B cell (primary cell): ENCODE data around the gene KLK15. TPM values are rescaled to one million over a fixed set of nuclear protein-coding genes. Genes with fewer than 3 reads are reported as not detected.

Experiments used
- ATAC-seq: fragments of 200-7000 bp; cut with Tn5 transposase; one replicate; pipeline ENCODE4 v1.10.0; 2021; ENCODE audit warnings: low read depth, mild to moderate bottlenecking, moderate number of reproducible peaks, moderate library complexity
- CTCF ChIA-PET: fragments of 350-600 bp; sonication (Branson Sonifier 250); formaldehyde crosslinking; loops from one replicate; lab custom pipeline; 2021; ENCODE audit warnings: antibody characterized with exemption, inconsistent platforms; lab: Charles Lee
- POLR2A ChIA-PET: fragments of 350-600 bp; sonication (Branson Sonifier 250); formaldehyde crosslinking; loops from one replicate; lab custom pipeline; 2021; ENCODE audit warnings: antibody characterized with exemption; lab: Charles Lee
- DNase-seq: peaks from one replicate; pipeline ENCODE4 v3.0.0; 2013
- H2AFZ ChIP-seq: 2 replicates; pipeline ENCODE4 v1.6.1; 2012; ENCODE audit warnings: mild to moderate bottlenecking, low read depth, low read length; ENCODE audit not compliant: insufficient read depth, poor library complexity, severe bottlenecking
- H3K27ac ChIP-seq, 2 donors: 1 replicate in 1 of 2; 2 replicates in 1 of 2; pipeline ENCODE4 v1.5.1; 2012 to 2013; ENCODE audit warnings: low read length in 2 of 2, mild to moderate bottlenecking in 2 of 2, moderate library complexity in 1 of 2
- H3K27me3 ChIP-seq, 4 experiments: fragments of 200-600 bp in 1 of 4; sonication (generic) in 1 of 4; replicated peaks in 1 of 4; 1 replicate in 2 of 4; 2 replicates in 2 of 4; pipeline versions ENCODE4 v1.6.1 to v1.7.0; 2013 to 2016; ENCODE audit warnings: low read length in 3 of 4, mild to moderate bottlenecking in 2 of 4, mixed read lengths in 1 of 4, moderate library complexity in 1 of 4; ENCODE audit not compliant: insufficient read depth in 4 of 4, control insufficient read depth in 3 of 4; ENCODE audit errors: control extremely low read depth in 1 of 4
- H3K36me3 ChIP-seq, 2 experiments: replicated peaks in 1 of 2; 1 replicate in 1 of 2; 2 replicates in 1 of 2; pipeline versions ENCODE4 v1.6.1 to v1.7.1; 2013; ENCODE audit warnings: low read length in 1 of 2; ENCODE audit not compliant: insufficient read depth in 2 of 2, control insufficient read depth in 1 of 2; ENCODE audit errors: control extremely low read depth in 1 of 2, extremely low read depth in 1 of 2
- H3K4me1 ChIP-seq, 2 donors: fragments of 200-600 bp in 1 of 2; sonication (generic) in 1 of 2; 1 replicate in 1 of 2; 2 replicates in 1 of 2; pipeline versions ENCODE4 v1.5.1 to v1.6.1; 2013 to 2017; ENCODE audit warnings: low read length in 2 of 2; ENCODE audit not compliant: control insufficient read depth in 2 of 2, insufficient read depth in 2 of 2
- H3K4me2 ChIP-seq: replicated peaks from 2 replicates; pipeline ENCODE3; 2012; ENCODE audit warnings: mild to moderate bottlenecking, low read depth, low read length; ENCODE audit not compliant: poor library complexity, severe bottlenecking
- H3K4me3 ChIP-seq, 5 experiments: fragments of 200-600 bp in 1 of 5; sonication (generic) in 1 of 5; 1 replicate in 3 of 5; 2 replicates in 2 of 5; pipeline versions ENCODE4 v1.5.1 to v1.7.0; 2011 to 2016; ENCODE audit warnings: low read length in 4 of 5, mild to moderate bottlenecking in 4 of 5, low read depth in 2 of 5, control low read depth in 1 of 5, moderate library complexity in 1 of 5; ENCODE audit not compliant: insufficient read depth in 1 of 5; ENCODE audit errors: control extremely low read depth in 1 of 5, extremely low read depth in 1 of 5
- H3K79me2 ChIP-seq: fragments of 200-600 bp; sonication (generic); one replicate; pipeline ENCODE4 v1.6.0; 2016; ENCODE audit warnings: low read length; ENCODE audit not compliant: control insufficient read depth, insufficient read depth
- H3K9ac ChIP-seq: fragments of 200-600 bp; sonication (generic); 2 replicates; pipeline ENCODE4 v1.6.1; 2017; ENCODE audit warnings: mild to moderate bottlenecking, low read length, moderate library complexity
- H3K9me3 ChIP-seq, 3 donors: one replicate each; pipeline versions ENCODE4 v1.6.1 to v1.7.1; 2013; ENCODE audit warnings: low read length in 2 of 3; ENCODE audit not compliant: control insufficient read depth in 2 of 3, insufficient read depth in 1 of 3; ENCODE audit errors: control extremely low read depth in 1 of 3
- H4K20me1 ChIP-seq: 2 replicates; pipeline ENCODE4 v1.6.0; 2012; ENCODE audit warnings: mild to moderate bottlenecking, low read length; ENCODE audit not compliant: insufficient read depth, control insufficient read depth, poor library complexity, severe bottlenecking
- H3K27ac Mint-ChIP-seq: one replicate; pipeline ENCODE4 v1.8.0; 2021; ENCODE audit warnings: mixed read lengths
- H3K27me3 Mint-ChIP-seq: one replicate; pipeline ENCODE4 v1.8.0; 2021; ENCODE audit warnings: mixed read lengths
- H3K4me1 Mint-ChIP-seq: one replicate; pipeline ENCODE4 v1.8.0; 2021; ENCODE audit warnings: mixed read lengths
- H3K4me3 Mint-ChIP-seq: one replicate; pipeline ENCODE4 v1.8.0; 2021; ENCODE audit warnings: mixed read lengths
- H3K9me3 Mint-ChIP-seq: one replicate; pipeline ENCODE4 v1.8.0; 2022; ENCODE audit warnings: mixed read lengths; ENCODE audit not compliant: insufficient read depth
- CTCF ChIP-seq: fragments of 200-600 bp; IDR thresholded peaks from one replicate; pipeline ENCODE4 v1.8.0; 2022; ENCODE audit warnings: antibody characterized with exemption, mild to moderate bottlenecking
- EZH2 ChIP-seq: IDR thresholded peaks from 2 replicates; pipeline ENCODE4 v1.6.1; 2012; ENCODE audit warnings: borderline replicate concordance, low read depth, mild to moderate bottlenecking, moderate library complexity, low read length; ENCODE audit not compliant: insufficient read depth, poor library complexity, severe bottlenecking
- WGBS: methylation state at CpG from one replicate; pipeline ENCODE4 v1.1.5; 2013; ENCODE audit warnings: missing lambda C conversion rate; ENCODE audit not compliant: insufficient coverage; 5-methylcytosine and 5-hydroxymethylcytosine counted together
- intact Hi-C: fragments of 100-400 bp; cut with micrococcal nuclease; formaldehyde crosslinking; loops from one replicate; pipeline ENCODE4 v1.10.0; 2022
- polyA plus RNA-seq: library from polyadenylated mRNA; depleted of rRNA; stranded (reverse); fragments of >200 nt; gene quantifications from 2 replicates; pipeline ENCODE4 v1.2.3, GENCODE V29; 2012
- total RNA-seq, 2 donors: library from RNA; stranded (reverse); fragments of 120-200 nt in 1 of 2; gene quantifications; 1 replicate in 1 of 2; 2 replicates in 1 of 2; pipeline versions ENCODE4 v1.2.3 to v1.2.4, GENCODE V29; 2013 to 2022

Gene KLK15
- total and polyA plus RNA-seq, 2 donors (not counting 1 experiment from before 2014, with no cell fraction given), result 0.07 TPM; not detected in 1

GRCh38 chr19:50801107-50801506 lies 32.3 kb downstream of the KLK15 start:
- Histone ChIP-seq H3K27me3 (no peaks in the 10 kb centered on the region), H3K36me3 (peaks cover 0 to 40% of the 10 kb centered on the region in 2 experiments), H3K4me1 (peaks cover 18 to 24% of the 10 kb centered on the region in 2 donors), H3K4me3 (no peak overlapping the region), H4K20me1 (peaks cover 7% of the 10 kb centered on the region), H3K27ac (no peak overlapping the region), H2AFZ (no peak overlapping the region), H3K9ac (no peak overlapping the region), H3K79me2 (peaks cover 50% of the 10 kb centered on the region), H3K4me2 (no peak overlapping the region), H3K9me3 (no peaks in the 10 kb centered on the region)
- ATAC-seq, result no peak
- Mint-ChIP-seq H3K9me3 (no peaks in the 10 kb centered on the region), H3K27ac (no peak overlapping the region), H3K4me1 (peaks cover 38% of the 10 kb centered on the region), H3K27me3 (no peaks in the 10 kb centered on the region), H3K4me3 (peak overlapping the region; percentile 43)
- no peak for DNase-seq
- WGBS, result 100% methylated on average over 8 of the region's 8 CpGs
- intact Hi-C loops, result loop anchor here (10.0 kb wide), 1 partner anchor 876 kb away; the partner anchor contains the start of genes ATF5 and NUP62
- CTCF ChIA-PET, result interaction anchor here (1.3 kb wide), 2 partner anchors 17 to 121 kb away, joined by 4 read pairs; no protein-coding TSS in a partner anchor
- POLR2A ChIA-PET, result interaction anchor here (0.7 kb wide), 1 partner anchor 472 kb away, joined by 4 read pairs; the partner anchor contains the start of gene KCNC3
- TF ChIP-seq CTCF (no peak), EZH2 (no peak)

- Histone ChIP-seq H3K79me2 (peaks cover 50% of the 10 kb centered on the region), H3K9me3 (no peaks in the 10 kb centered on the region), H3K27ac (no peak overlapping the region), H3K4me2 (no peak overlapping the region), H3K9ac (no peak overlapping the region), H2AFZ (no peak overlapping the region), H3K4me3 (no peak overlapping the region), H3K36me3 (peaks cover 0 to 44% of the 10 kb centered on the region in 2 experiments), H3K27me3 (no peaks in the 10 kb centered on the region), H3K4me1 (peaks cover 13 to 17% of the 10 kb centered on the region in 2 donors), H4K20me1 (peaks cover 7% of the 10 kb centered on the region)
- H3K4me3 Mint-ChIP-seq, result no peak overlapping the region
- ChIA-PET POLR2A (no interaction called here), CTCF (interaction anchor here (1.2 kb wide), 1 partner anchor 122 kb away, joined by 3 read pairs; no protein-coding TSS in a partner anchor)
- ATAC-seq, result no peak
- no peak for DNase-seq
- TF ChIP-seq EZH2 (no peak), CTCF (no peak)
- no peak overlapping the region for H3K27ac Mint-ChIP-seq
- peaks cover 31% of the 10 kb centered on the region for H3K4me1 Mint-ChIP-seq
- no peaks in the 10 kb centered on the region for H3K9me3 Mint-ChIP-seq
- intact Hi-C loops, result no loop called here
- 92% methylated on average over 3 of the region's 3 CpGs for WGBS
- H3K27me3 Mint-ChIP-seq, result no peaks in the 10 kb centered on the region
Measured at GRCh38 chr19:50799547-50799851, 33.9 kb downstream of the KLK15 start.
